ENCODE measurements around the gene HNF1B. TPM values are rescaled to one million over a fixed set of nuclear protein-coding genes. Genes with fewer than 3 reads are reported as not detected.
"Not testable (repeated sequence)": the region's sequence is repeated elsewhere in the genome, so short reads cannot be mapped to it uniquely, and the experiment has no call there.

Gene HNF1B
- total RNA-seq, 2 donors from 2014 or later = not detected

GRCh38 chr17:37789021-37789565, 44.2 kb upstream of the HNF1B start:
- ATAC-seq (ENCODE audit: insufficient number of reproducible peaks, low FRiP score, low read depth) (no peak), DNase-seq (ENCODE audit: low spot score) (no peak)
- Histone ChIP-seq H3K4me1 (ENCODE audit: control insufficient read depth in 1 of 2, low read depth in 2 of 2) (no peaks in the 10 kb centered on the region), H3K36me3 (no peaks in the 10 kb centered on the region), H3K4me3 (no peak overlapping the region), H3K9me3 (no peaks in the 10 kb centered on the region), H3K27me3 (replicated peaks; ENCODE audit: insufficient read depth) (no peaks in the 10 kb centered on the region), H3K27ac (no peak overlapping the region)
- no peak for TF ChIP-seq CTCF (IDR thresholded peaks at IDR 0.05)

GRCh38 chr17:37788526-37788925, 43.7 kb upstream of the HNF1B start:
- Histone ChIP-seq H3K4me1 (ENCODE audit: control insufficient read depth in 1 of 2, low read depth in 2 of 2) (no peaks in the 10 kb centered on the region), H3K27me3 (replicated peaks; ENCODE audit: insufficient read depth) (no peaks in the 10 kb centered on the region), H3K4me3 (no peak overlapping the region), H3K9me3 (no peaks in the 10 kb centered on the region), H3K36me3 (no peaks in the 10 kb centered on the region), H3K27ac (no peak overlapping the region)
- DNase-seq (ENCODE audit: low spot score) = no peak
- ATAC-seq (ENCODE audit: insufficient number of reproducible peaks, low FRiP score, low read depth) = no peak
- TF ChIP-seq CTCF (IDR thresholded peaks at IDR 0.05) = no peak

- no peak for TF ChIP-seq CTCF (IDR thresholded peaks at IDR 0.05)
- no peak for ATAC-seq (ENCODE audit: insufficient number of reproducible peaks, low FRiP score, low read depth)
- H3K27ac ChIP-seq = no peak overlapping the region
- no peaks in the 10 kb centered on the region for H3K27me3 ChIP-seq (replicated peaks; ENCODE audit: insufficient read depth)
- DNase-seq (ENCODE audit: low spot score) = no peak
- H3K4me1 ChIP-seq (ENCODE audit: control insufficient read depth in 1 of 2, low read depth in 2 of 2) = no peaks in the 10 kb centered on the region
- no peaks in the 10 kb centered on the region for H3K9me3 ChIP-seq
- H3K4me3 ChIP-seq = no peak overlapping the region
- no peaks in the 10 kb centered on the region for H3K36me3 ChIP-seq
Measured at GRCh38 chr17:37787055-37787757, 42.3 kb upstream of the HNF1B start.

GRCh38 chr17:37786481-37786880, 41.6 kb upstream of the HNF1B start:
- Histone ChIP-seq H3K9me3 (no peaks in the 10 kb centered on the region), H3K4me1 (ENCODE audit: control insufficient read depth in 1 of 2, low read depth in 2 of 2) (no peaks in the 10 kb centered on the region)
- ATAC-seq (ENCODE audit: insufficient number of reproducible peaks, low FRiP score, low read depth) = no peak

GRCh38 chr17:37782460-37782859, 37.6 kb upstream of the HNF1B start:
- H3K4me3 ChIP-seq; H3K4me1 ChIP-seq (ENCODE audit: control insufficient read depth in 1 of 2, low read depth in 2 of 2); H3K36me3 ChIP-seq; H3K9me3 ChIP-seq; DNase-seq (ENCODE audit: low spot score); H3K27ac ChIP-seq; H3K27me3 ChIP-seq (replicated peaks; ENCODE audit: insufficient read depth); ATAC-seq (ENCODE audit: insufficient number of reproducible peaks, low FRiP score, low read depth): not testable (repeated sequence)

More at GRCh38 chr17:37786481-37786880, 41.6 kb upstream of the HNF1B start:
- no peaks in the 10 kb centered on the region for H3K36me3 ChIP-seq
- no peak for DNase-seq (ENCODE audit: low spot score)
- H3K27me3 ChIP-seq (replicated peaks; ENCODE audit: insufficient read depth) = no peaks in the 10 kb centered on the region
- TF ChIP-seq CTCF (IDR thresholded peaks at IDR 0.05) = no peak
- H3K27ac ChIP-seq = no peak overlapping the region
- H3K4me3 ChIP-seq = no peak overlapping the region
